ENCODE measurements around the gene HCN2.
"Not testable (repeated sequence)": the region's sequence is repeated elsewhere in the genome, so short reads cannot be mapped to it uniquely, and the experiment has no call there.

Gene HCN2

GRCh38 chr19:602391-603301, 13.0 kb downstream of the HCN2 start:
- in situ Hi-C loops (cut with MboI; ENCODE audit: low sequenced_read_pairs) = no loop called here

- in situ Hi-C loops (cut with MboI; ENCODE audit: low sequenced_read_pairs) = not testable (repeated sequence)
These were observed 13.6 kb downstream of the HCN2 start for GRCh38 chr19:603302-603639.

GRCh38 chr19:603779-604178, 14.1 kb downstream of the HCN2 start:
- in situ Hi-C loops (cut with MboI; ENCODE audit: low sequenced_read_pairs) = not testable (repeated sequence)

GRCh38 chr19:604355-604754, 14.7 kb downstream of the HCN2 start:
- in situ Hi-C loops (cut with MboI; ENCODE audit: low sequenced_read_pairs) = no loop called here

- in situ Hi-C loops (cut with MboI; ENCODE audit: low sequenced_read_pairs) = not testable (repeated sequence)
These were observed 15.6 kb downstream of the HCN2 start for GRCh38 chr19:605061-605971.

GRCh38 chr19:607301-608154, 17.8 kb downstream of the HCN2 start:
- in situ Hi-C loops (cut with MboI; ENCODE audit: low sequenced_read_pairs) = no loop called here

- in situ Hi-C loops (cut with MboI; ENCODE audit: low sequenced_read_pairs) = no loop called here
These were observed 18.7 kb downstream of the HCN2 start for GRCh38 chr19:608155-609003.

- in situ Hi-C loops (cut with MboI; ENCODE audit: low sequenced_read_pairs) = no loop called here
These were observed 19.3 kb downstream of the HCN2 start for GRCh38 chr19:609004-609346.

GRCh38 chr19:610071-610800, 20.6 kb downstream of the HCN2 start:
- in situ Hi-C loops (cut with MboI; ENCODE audit: low sequenced_read_pairs) = no loop called here

GRCh38 chr19:610801-611480, 21.3 kb downstream of the HCN2 start:
- in situ Hi-C loops (cut with MboI; ENCODE audit: low sequenced_read_pairs) = no loop called here

- in situ Hi-C loops (cut with MboI; ENCODE audit: low sequenced_read_pairs) = no loop called here
These were observed 21.8 kb downstream of the HCN2 start for GRCh38 chr19:611481-611868.

GRCh38 chr19:612941-613340, 23.3 kb downstream of the HCN2 start:
- in situ Hi-C loops (cut with MboI; ENCODE audit: low sequenced_read_pairs) = no loop called here

GRCh38 chr19:613732-614567, 24.3 kb downstream of the HCN2 start:
- in situ Hi-C loops (cut with MboI; ENCODE audit: low sequenced_read_pairs) = no loop called here

GRCh38 chr19:615619-616018, 25.9 kb downstream of the HCN2 start:
- in situ Hi-C loops (cut with MboI; ENCODE audit: low sequenced_read_pairs) = no loop called here

- in situ Hi-C loops (cut with MboI; ENCODE audit: low sequenced_read_pairs) = no loop called here
These were observed 26.5 kb downstream of the HCN2 start for GRCh38 chr19:616062-616700.

GRCh38 chr19:616747-617526, 27.3 kb downstream of the HCN2 start:
- in situ Hi-C loops (cut with MboI; ENCODE audit: low sequenced_read_pairs) = no loop called here
